Measurements from ENCODE around the gene DENND5A.
"Not testable (repeated sequence)": the region's sequence is repeated elsewhere in the genome, so short reads cannot be mapped to it uniquely, and the experiment has no call there.

The DENND5A gene

GRCh38 chr11:9138133-9138453 lies 127.1 kb downstream of the DENND5A start:
- no peak for DNase-seq (ENCODE audit: low read depth)

- peak; percentile 61 for DNase-seq (ENCODE audit: low read depth)
These were observed 127.6 kb downstream of the DENND5A start for GRCh38 chr11:9137293-9138132.

GRCh38 chr11:9136741-9137140 lies 128.4 kb downstream of the DENND5A start:
- DNase-seq (ENCODE audit: low read depth) = no peak

- DNase-seq (ENCODE audit: low read depth) = no peak
These were observed 131.2 kb downstream of the DENND5A start for GRCh38 chr11:9133956-9134355.

GRCh38 chr11:9132203-9132878 lies 132.8 kb downstream of the DENND5A start:
- no peak for DNase-seq (ENCODE audit: low read depth)

- DNase-seq (ENCODE audit: low read depth) = no peak
These were observed 134.9 kb downstream of the DENND5A start for GRCh38 chr11:9130297-9130696.

GRCh38 chr11:9126636-9127035 lies 138.5 kb downstream of the DENND5A start:
- no peak for DNase-seq (ENCODE audit: low read depth)

- no peak for DNase-seq (ENCODE audit: low read depth)
These were observed 139.8 kb downstream of the DENND5A start for GRCh38 chr11:9125185-9125886.

- no peak for DNase-seq (ENCODE audit: low read depth)
These were observed 141.4 kb downstream of the DENND5A start for GRCh38 chr11:9123595-9124304.

GRCh38 chr11:9121469-9121796 lies 143.7 kb downstream of the DENND5A start:
- no peak for DNase-seq (ENCODE audit: low read depth)

GRCh38 chr11:9120664-9121468 lies 144.3 kb downstream of the DENND5A start:
- no peak for DNase-seq (ENCODE audit: low read depth)

GRCh38 chr11:9118277-9118676 lies 146.9 kb downstream of the DENND5A start:
- no peak for DNase-seq (ENCODE audit: low read depth)

- no peak for DNase-seq (ENCODE audit: low read depth)
These were observed 153.1 kb downstream of the DENND5A start for GRCh38 chr11:9112075-9112474.

GRCh38 chr11:9109858-9110731 lies 155.1 kb downstream of the DENND5A start:
- DNase-seq (ENCODE audit: low read depth) = no peak

- no peak for DNase-seq (ENCODE audit: low read depth)
These were observed 160.6 kb downstream of the DENND5A start for GRCh38 chr11:9104580-9104979.

- no peak for DNase-seq (ENCODE audit: low read depth)
These were observed 161.4 kb downstream of the DENND5A start for GRCh38 chr11:9103542-9104276.

GRCh38 chr11:9099617-9100016 lies 165.5 kb downstream of the DENND5A start:
- DNase-seq (ENCODE audit: low read depth) = no peak

- DNase-seq (ENCODE audit: low read depth) = not testable (repeated sequence)
These were observed 166.7 kb downstream of the DENND5A start for GRCh38 chr11:9098455-9098854.

GRCh38 chr11:9097186-9097943 lies 167.8 kb downstream of the DENND5A start:
- DNase-seq (ENCODE audit: low read depth) = not testable (repeated sequence)

All from stimulated activated CD8-positive, alpha-beta memory T cell treated with anti-CD3 and anti-CD28 coated beads, Interleukin-4, amount 100 ng/mL, for 24 hours (primary cell).